Fibroblast of skin of right biceps (primary cell): ENCODE measurements around the gene PKIG.
"Not testable (repeated sequence)": the region's sequence is repeated elsewhere in the genome, so short reads cannot be mapped to it uniquely, and the experiment has no call there.

ENCODE experiments used
- DNase-seq: peaks from one replicate; pipeline ENCODE4 v3.0.0-alpha.2; 2013

The PKIG gene

DNA sequence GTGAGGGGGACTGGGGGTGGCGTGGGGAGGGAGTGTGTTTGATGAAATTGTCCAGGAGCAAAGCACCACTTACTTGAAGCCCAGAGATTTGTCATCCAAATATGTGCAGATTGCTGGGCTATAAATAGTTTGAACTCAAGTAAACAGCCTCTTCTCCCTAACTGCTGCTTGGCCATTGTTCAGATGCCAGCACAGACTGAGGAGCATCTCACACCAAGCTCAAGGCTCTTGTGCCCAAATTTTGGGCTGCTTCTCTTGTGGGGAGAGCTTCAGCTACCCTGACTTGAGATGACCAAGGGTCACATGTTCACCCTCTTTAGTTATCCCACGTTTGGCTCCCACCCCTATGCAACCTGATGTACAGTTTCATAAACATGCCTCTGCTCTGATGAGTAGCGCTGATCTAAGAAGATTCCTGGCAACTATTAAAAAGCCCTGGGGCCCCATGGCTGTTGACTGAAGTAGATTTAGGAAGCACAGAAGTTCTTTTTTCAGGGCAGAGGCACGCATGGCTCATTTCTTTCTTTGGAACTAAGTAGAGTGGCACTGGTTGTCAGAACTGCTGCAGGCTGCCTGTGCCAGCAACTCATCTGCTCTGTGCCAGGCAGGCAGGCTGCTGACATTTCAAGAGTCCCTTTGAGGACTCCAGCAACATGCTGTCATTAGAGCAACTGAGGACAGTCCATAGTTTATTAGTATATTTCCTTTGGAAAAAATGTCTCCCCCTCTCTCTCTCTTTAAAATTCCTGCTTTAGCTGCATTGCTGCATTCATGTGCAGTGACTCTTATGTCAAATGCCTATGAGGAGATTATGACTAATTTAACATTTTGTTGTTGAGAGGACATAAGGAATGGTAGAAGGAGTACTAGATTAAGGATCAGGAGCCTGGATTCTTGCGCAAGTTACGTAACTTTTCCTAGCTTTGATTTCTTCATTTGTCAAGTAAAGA, 9.6 kb upstream of the PKIG start:
- peak; percentile 97 for DNase-seq

GRCh38 chr20:44573501-44573869, 8.9 kb upstream of the PKIG start:
- DNase-seq = no peak

GRCh38 chr20:44574372-44574771, 8.0 kb upstream of the PKIG start:
- no peak for DNase-seq

DNA sequence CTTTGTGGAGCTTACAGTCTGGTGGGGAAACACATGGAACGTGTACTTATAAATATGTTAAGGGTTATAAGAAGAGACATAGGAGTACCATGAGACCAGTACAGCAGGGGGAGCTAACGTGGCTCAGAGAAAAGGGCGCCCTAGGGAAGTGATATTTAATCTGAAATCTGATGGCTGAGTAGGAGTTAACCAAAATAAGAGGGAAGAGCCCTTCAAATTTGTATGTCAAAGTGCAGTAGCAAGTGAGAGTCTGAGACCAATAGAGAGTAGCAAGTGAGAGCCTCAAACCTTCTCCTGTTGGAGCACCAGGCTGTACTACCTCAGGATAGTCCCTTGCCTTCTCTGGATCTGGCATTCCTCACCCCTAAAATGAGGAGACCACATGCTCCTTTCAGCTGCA, 6.1 kb upstream of the PKIG start:
- DNase-seq = peak; percentile 81

DNA sequence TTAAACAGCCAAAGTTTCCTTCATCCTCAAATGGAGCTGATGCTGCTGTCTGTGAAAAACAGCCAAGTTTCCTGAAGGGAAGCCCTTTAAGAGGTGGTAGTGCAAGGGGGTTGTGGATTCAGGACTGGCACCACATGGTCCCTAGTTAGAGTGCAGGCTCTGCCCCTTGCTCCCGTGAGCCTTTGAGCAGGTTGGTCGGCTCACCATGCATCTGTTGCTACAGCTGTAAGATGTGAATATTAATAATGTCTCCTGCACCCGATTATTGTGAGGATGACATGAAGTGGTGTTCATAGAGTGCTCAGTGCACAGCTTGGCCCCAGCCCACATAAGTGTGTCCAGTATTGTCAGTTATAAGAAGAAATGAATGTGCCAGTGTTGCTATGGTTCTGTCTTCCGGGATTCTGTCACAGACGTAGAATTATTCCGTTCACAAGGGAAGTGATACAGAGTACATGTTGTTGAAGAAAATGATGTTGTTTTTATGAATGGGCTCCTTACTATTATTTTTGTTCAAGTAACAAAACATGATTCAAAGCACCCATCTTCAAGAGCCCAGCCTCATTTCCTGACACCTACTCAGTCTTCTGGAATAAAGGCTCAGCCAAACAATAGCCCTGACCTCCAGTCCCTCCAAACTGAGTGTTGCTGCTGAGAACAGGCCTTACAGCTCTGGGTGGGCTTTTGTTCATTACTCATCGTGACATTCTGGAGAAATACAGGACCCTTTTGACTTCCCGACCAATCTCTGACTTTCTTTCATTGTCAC, 2.9 kb upstream of the PKIG start:
- DNase-seq = peak; percentile 31

DNA sequence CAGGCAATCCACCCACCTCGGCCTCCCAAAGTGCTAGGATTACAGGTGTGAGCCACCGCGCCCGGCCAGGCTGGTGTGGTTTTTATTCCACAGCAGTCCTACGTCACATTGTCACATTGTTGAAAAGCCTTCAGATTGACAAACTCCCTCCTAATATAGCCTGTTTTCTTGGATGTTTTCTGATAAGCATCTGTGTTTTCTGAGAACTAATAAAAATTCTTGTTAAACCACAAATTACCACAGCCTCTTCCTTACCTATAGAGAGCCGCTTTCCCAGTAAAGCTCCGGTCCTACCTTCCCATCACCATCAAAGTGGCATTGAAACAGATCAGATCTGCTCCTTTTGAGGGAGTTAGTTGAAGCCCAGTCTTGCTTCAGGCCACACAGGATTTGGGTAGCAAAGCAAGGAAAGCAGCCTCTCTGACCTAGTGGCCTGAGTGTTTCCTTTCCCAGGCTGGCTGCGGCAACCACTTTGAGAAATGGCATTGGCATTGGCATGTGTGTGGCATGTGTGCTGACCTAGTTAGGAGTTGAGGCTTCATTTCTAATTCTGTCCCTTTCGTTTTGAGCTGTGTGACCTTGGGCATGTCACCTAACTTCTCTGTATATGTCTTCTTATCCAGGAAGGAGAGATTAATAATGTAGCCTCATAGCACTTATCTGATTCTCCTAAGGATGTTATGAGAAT, 1.7 kb upstream of the PKIG start:
- DNase-seq = no peak

- DNase-seq = no peak
These were observed 864 bp upstream of the PKIG start for GRCh38 chr20:44581515-44581914.

DNA sequence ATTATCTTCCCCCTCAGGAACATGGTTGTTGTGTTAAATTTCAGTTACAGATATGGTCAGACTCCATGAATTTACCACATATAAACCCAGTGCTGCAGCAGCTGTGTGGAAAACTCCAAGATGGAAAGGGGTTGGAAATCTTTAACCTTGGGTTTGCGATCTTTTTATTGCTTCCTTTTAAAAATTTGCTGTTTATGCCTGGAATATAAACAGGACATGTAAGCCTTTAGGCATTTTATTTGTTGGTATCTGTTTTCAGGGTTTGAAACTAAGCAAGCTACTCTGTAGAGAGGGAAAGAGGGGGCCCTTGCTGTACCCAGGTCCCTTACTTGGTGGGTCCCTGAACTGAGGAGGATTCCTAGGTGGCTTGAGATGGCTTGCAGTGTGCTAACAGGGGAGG, 778 bp downstream of the PKIG start:
- DNase-seq = no peak

DNA sequence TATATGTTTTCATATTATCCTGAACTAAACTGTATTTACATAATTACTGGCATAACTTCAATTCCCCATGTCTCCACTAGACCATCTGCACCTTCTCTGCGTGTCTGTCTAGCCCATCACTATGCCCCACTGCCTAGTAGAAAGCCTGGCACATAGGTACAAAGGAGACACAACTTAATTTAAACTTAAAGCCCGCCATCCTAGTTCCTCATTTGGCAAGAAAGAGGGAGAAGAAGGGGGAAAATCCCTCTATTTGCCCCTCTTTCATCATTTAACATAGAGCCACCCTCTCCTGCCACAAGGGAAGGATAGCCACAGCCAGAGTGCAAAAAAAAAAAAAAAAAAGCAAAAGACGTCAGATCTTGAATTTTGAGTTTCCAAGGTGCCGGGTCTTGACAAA, 1.8 kb downstream of the PKIG start:
- DNase-seq = no peak

GRCh38 chr20:44585057-44585963, 2.9 kb downstream of the PKIG start:
- DNase-seq = no peak

DNA sequence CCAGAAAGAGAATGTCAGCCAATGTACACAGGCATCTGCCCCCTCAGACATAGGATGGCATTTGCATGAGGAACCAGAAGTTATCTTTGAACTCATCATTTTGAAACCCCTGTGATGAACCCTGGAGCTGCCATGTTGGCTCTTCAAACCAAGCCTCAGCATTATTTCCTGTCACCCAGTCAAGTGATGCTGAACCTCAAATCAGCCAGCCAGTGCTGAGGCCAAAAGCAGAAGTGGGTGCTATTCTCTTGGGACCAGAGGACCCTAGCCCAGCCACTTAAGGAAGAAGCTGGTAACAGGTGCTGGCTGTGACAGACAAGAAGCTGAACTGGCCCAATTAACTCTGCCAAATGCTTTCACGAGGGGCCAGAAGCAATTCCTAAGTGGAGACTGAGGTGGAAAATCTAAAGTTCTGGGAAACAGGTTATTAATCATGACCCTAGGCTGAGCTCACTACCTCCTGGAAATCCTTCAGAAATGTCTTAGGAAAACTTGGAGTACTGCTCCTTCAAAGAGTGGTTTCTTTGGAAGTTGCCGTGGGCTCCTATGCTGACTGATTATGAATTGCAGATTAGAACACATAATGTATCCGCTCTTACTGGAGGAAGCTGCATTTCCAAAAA, 4.0 kb downstream of the PKIG start:
- no peak for DNase-seq

DNA sequence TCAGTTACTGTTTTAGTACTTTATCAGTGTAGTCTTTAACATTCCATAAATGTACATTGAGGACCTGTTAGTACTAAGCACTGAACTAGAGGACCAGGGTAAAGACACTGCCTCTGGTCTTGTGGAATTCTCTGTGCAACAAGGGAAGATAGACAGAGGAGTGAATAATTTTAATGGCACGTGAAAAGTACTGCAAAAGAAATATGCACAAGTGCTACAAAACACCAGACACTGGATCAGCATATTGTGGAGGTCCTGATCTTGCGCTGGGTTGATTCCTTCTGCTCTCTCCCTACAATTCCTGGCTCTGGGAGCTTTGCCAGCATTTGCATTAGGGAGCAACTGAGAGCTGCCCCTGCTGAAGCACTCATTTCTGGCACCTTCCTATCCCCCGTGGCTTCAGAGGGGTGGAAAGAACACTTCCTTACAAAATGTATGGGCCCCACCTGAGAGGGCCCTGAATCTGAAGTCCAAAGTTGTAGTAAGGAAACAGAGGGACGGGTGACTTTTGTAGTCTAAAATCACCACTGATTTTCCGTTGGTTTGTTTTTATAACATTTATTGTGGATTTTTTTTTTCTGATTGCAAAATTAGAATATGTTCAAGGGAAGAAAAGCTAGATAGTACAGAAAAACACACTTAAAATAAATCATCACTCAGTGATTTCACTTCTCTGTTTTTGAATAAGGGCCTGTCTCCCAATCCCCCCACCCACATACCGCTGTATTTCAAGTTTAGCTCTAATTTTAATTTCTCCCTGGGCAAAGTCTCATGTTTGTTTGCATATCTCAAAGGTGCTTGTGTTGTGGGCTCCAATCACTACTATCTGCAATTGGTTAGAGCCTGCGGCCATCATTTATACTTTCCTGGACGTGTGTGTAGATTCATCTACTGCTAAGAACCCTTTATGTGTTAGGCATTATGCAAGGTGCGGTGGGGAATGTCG, 4.9 kb downstream of the PKIG start:
- DNase-seq = peak; percentile 36

GRCh38 chr20:44588321-44588720, 5.9 kb downstream of the PKIG start:
- not testable (repeated sequence) for DNase-seq

GRCh38 chr20:44589537-44589936, 7.2 kb downstream of the PKIG start:
- peak; percentile 63 for DNase-seq

DNA sequence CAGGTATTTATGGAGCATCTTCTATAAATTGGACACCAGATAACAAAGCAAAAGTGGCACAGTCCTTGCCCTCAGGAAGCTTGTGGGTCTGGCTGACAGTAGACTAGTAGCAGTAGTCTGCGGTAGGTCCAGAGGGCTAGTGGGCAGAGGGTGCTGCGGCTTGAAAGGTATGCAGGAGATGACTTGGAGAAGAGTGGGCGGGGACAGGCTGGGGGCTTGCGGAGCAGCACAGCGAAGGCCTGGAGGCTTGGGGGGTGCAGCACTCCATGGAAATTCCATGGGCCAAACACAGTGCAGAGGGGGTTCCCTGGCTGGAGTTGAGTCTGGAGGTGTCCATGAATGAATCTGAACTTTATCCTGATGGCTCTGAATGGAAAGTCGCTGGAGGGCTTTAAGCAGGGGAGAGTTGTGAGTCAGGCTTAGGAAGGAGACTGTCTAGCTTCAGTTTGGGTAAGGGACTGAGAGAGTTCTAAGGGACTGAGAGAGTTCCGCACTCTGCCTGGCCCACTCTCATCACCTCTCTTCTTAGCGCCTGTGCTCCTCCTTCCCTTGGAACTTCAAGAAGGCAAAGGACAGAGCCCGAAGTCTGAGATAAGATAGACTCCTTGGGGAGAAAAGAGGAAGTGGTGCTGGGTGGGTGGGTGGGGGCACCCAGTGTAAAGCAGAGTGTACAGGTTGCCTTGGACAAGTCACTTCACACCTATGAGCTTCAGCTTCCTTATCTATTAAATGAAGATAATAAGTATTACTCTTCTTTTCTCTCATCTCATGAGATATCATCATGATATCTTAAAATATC, 8.8 kb downstream of the PKIG start:
- no peak for DNase-seq

GRCh38 chr20:44592366-44592765, 10.0 kb downstream of the PKIG start:
- no peak for DNase-seq

DNA sequence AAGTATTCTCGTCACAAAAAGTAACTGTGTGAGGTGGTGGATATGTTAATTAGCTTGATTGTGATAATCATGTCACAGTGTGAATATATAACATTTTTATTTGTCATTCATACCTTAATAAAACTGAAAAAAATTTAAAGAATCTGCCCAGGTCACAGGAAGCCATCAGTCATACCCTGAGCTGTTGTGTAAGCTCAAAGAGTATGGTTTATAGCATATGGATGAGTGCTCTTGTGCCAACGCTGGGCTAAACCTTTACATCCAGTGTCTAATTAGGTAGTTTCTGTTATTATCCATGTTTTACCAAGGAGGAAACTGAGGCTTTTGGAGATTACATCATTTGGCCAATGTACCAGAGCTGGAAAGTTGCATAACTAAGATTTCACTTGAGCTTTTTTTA, 11.4 kb downstream of the PKIG start:
- DNase-seq = no peak

GRCh38 chr20:44594730-44595129, 12.4 kb downstream of the PKIG start:
- DNase-seq = peak; percentile 54

DNA sequence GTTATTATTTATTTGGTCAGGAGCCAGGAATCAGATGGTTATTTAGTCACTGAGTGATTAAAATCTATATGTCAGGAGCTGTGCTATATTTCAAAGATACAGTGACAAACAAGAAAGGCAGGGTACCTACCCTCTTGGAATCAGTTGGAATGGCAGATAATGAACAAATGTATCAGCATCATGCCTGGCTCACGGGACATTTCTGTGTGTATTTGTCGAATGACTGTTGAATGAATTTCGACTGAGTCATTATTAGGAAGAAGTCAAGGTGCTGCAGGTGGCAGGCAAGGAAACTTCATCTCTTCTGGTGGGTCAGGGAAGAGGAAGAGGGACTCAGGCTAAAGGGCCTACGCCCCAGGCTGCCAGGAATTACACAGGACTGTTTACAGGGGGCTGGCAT, 13.6 kb downstream of the PKIG start:
- DNase-seq = no peak

DNA sequence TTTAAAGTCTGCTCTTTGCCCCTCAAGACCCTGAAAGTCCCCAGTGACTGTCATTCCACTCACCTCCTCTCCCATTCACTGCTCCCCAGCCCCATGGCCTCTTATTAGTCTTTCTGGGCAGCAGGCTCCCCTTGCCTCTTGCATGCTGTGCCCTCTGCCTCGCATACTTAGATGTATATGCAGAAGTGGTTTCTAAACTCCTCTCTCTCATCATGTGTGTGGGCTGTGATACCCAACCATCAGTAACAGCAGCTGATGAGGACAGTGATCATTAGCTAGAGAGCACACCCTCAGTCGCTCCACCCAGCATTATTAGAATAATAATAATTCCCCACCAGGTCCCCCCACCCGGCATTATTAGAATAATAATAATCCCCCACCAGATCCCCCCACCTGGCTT, 14.5 kb downstream of the PKIG start:
- DNase-seq = no peak
